HG03520 (cell line): ENCODE results near the gene GRAMD1A.

ENCODE experiments used
- ATAC-seq: cut with Tn5 transposase; IDR thresholded peaks from one replicate; pipeline ENCODE4 v1.9.1; 2021; ENCODE audit warnings: mild to moderate bottlenecking, moderate library complexity; ENCODE audit not compliant: unreplicated experiment

Gene GRAMD1A

GRCh38 chr19:35069696-35070095 is 69.6 kb downstream of the GRAMD1A start:
- no peak for ATAC-seq

- ATAC-seq, result no peak
Observed at GRCh38 chr19:35070471-35070870, 70.3 kb downstream of the GRAMD1A start.

- no peak for ATAC-seq
Observed at GRCh38 chr19:35073516-35073915, 73.4 kb downstream of the GRAMD1A start.

GRCh38 chr19:35073941-35074340 is 73.8 kb downstream of the GRAMD1A start:
- no peak for ATAC-seq

- no peak for ATAC-seq
Observed at GRCh38 chr19:35074426-35075201, 74.5 kb downstream of the GRAMD1A start.

- no peak for ATAC-seq
Observed at GRCh38 chr19:35075202-35076025, 75.3 kb downstream of the GRAMD1A start.

- ATAC-seq, result no peak
Observed at GRCh38 chr19:35076026-35076370, 75.9 kb downstream of the GRAMD1A start.
